Esophagus squamous epithelium (tissue), 5 donors: ENCODE data around the gene VIL1. TPM values are rescaled to one million over a fixed set of nuclear protein-coding genes. Genes with fewer than 3 reads are reported as not detected.

Experiments used
- DNase-seq: peaks from one replicate; lab custom pipeline; 2025; lab: John Stamatoyannopoulos, UW
- H3K27ac ChIP-seq, 4 donors: fragments of 200-600 bp; sonication (generic); one replicate each; pipeline ENCODE4 v1.5.1; 2016 to 2019; ENCODE audit warnings: mild to moderate bottlenecking in 1 of 4
- H3K27me3 ChIP-seq, 4 donors: fragments of 200-600 bp; sonication (generic); 1 replicate in 3 of 4; 2 replicates in 1 of 4; pipeline versions ENCODE4 v1.5.1 to v1.6.0; 2017 to 2021; ENCODE audit warnings: antibody characterized with exemption in 1 of 4
- H3K36me3 ChIP-seq, 3 donors: fragments of 200-600 bp; sonication (generic); one replicate each; pipeline ENCODE4 v1.5.1; 2016 to 2019
- H3K4me1 ChIP-seq, 3 donors: fragments of 200-600 bp; sonication (generic); one replicate each; pipeline ENCODE4 v1.5.1; 2017 to 2019
- H3K4me3 ChIP-seq, 4 donors: fragments of 200-600 bp; sonication (generic); 1 replicate in 3 of 4; 2 replicates in 1 of 4; pipeline ENCODE4 v1.5.1; 2016 to 2019; ENCODE audit warnings: mild to moderate bottlenecking in 2 of 4, moderate library complexity in 1 of 4
- H3K9me3 ChIP-seq, 3 donors: fragments of 200-600 bp; sonication (generic); one replicate each; pipeline ENCODE4 v1.5.1; 2016 to 2019
- CTCF ChIP-seq, 6 experiments: fragments of 450-650 bp in 4 of 6; fragments of 200-600 bp in 2 of 6; sonication (generic) in 2 of 6; IDR thresholded peaks; one replicate each; pipeline ENCODE4 v1.5.1; 2016 to 2019; ENCODE audit warnings: antibody characterized with exemption in 6 of 6, mild to moderate bottlenecking in 4 of 6, moderate library complexity in 4 of 6
- POLR2A ChIP-seq, 4 donors: fragments of 450-650 bp; IDR thresholded peaks; one replicate each; pipeline ENCODE4 v1.6.1; 2017; ENCODE audit warnings: antibody characterized with exemption in 4 of 4, mild to moderate bottlenecking in 4 of 4, moderate library complexity in 3 of 4
- WGBS, 2 donors: methylation state at CpG; one replicate each; pipeline ENCODE4 v1.1.5; 2018; 5-methylcytosine and 5-hydroxymethylcytosine counted together
- intact Hi-C: fragments of 100-400 bp; cut with DNase I; formaldehyde crosslinking; loops from one replicate; pipeline ENCODE4 v1.15.0; 2022
- total RNA-seq, 4 donors: library from RNA; depleted of rRNA; stranded (reverse); fragments of >200 nt; gene quantifications; one replicate each; pipeline ENCODE4 v1.1.0, GENCODE V29; 2016
- donor health status: DM: yes; HTN: yes; CAD: no.

VIL1 gene
- total RNA-seq, 4 donors from 2014 or later = not detected

GRCh38 chr2:218474527-218474926, 55.6 kb downstream of the VIL1 start:
- Histone ChIP-seq H3K36me3 (peaks cover 0 to 85% (median 0%) of the 10 kb centered on the region in 3 donors), H3K4me1 (peaks cover 0 to 4% (median 0%) of the 10 kb centered on the region in 3 donors), H3K27ac (peak overlapping the region in 1 of 4 donors; percentile 27), H3K9me3 (no peaks in the 10 kb centered on the region), H3K4me3 (no peak overlapping the region), H3K27me3 (no peaks in the 10 kb centered on the region)
- WGBS, 2 donors = 63 to 64% methylated on average over 3 of the region's 3 CpGs
- TF ChIP-seq POLR2A (IDR thresholded peaks at IDR 0.05) (no peak), CTCF (IDR thresholded peaks at IDR 0.05) (no peak)
- DNase-seq = no peak
- intact Hi-C loops = no loop called here

- DNase-seq = no peak
- H3K4me1 ChIP-seq = peaks cover 0 to 4% (median 0%) of the 10 kb centered on the region in 3 donors
- WGBS, 2 donors = 40 to 47% methylated on average over 3 of the region's 3 CpGs
- peak overlapping the region; percentile 15 to 77 (median 56) for H3K27ac ChIP-seq
- H3K36me3 ChIP-seq = peaks cover 0 to 95% (median 5%) of the 10 kb centered on the region in 3 donors
- H3K9me3 ChIP-seq = no peaks in the 10 kb centered on the region
- TF ChIP-seq POLR2A (IDR thresholded peaks at IDR 0.05) (no peak), CTCF (IDR thresholded peaks at IDR 0.05) (no peak)
- intact Hi-C loops = no loop called here
- H3K4me3 ChIP-seq = peak overlapping the region in 1 of 4 donors; percentile 5
- H3K27me3 ChIP-seq = no peaks in the 10 kb centered on the region
Observed at GRCh38 chr2:218476676-218477075, 57.8 kb downstream of the VIL1 start.

GRCh38 chr2:218477247-218477646, 58.3 kb downstream of the VIL1 start:
- TF ChIP-seq POLR2A (IDR thresholded peaks at IDR 0.05) (no peak), CTCF (IDR thresholded peaks at IDR 0.05) (no peak)
- peaks cover 0 to 95% (median 6%) of the 10 kb centered on the region in 3 donors for H3K36me3 ChIP-seq
- no peaks in the 10 kb centered on the region for H3K9me3 ChIP-seq

GRCh38 chr2:218478544-218478943, 59.6 kb downstream of the VIL1 start:
- no peak overlapping the region for H3K4me3 ChIP-seq
- TF ChIP-seq POLR2A (IDR thresholded peaks at IDR 0.05) (no peak), CTCF (IDR thresholded peaks at IDR 0.05) (no peak)
- intact Hi-C loops = no loop called here
- WGBS, 2 donors = 68 to 69% methylated on average over 2 of the region's 2 CpGs
- H3K9me3 ChIP-seq = no peaks in the 10 kb centered on the region
- peaks cover 0 to 94% (median 6%) of the 10 kb centered on the region in 3 donors for H3K36me3 ChIP-seq
- H3K27ac ChIP-seq = no peak overlapping the region
- no peak for DNase-seq
- H3K4me1 ChIP-seq = peaks cover 0 to 4% (median 0%) of the 10 kb centered on the region in 3 donors
- H3K27me3 ChIP-seq = no peaks in the 10 kb centered on the region

More at GRCh38 chr2:218477247-218477646, 58.3 kb downstream of the VIL1 start:
- Histone ChIP-seq H3K27me3 (no peaks in the 10 kb centered on the region), H3K4me1 (peaks cover 0 to 4% (median 0%) of the 10 kb centered on the region in 3 donors), H3K4me3 (no peak overlapping the region), H3K27ac (peak overlapping the region in 2 of 4 donors; percentile 45 to 59)
- DNase-seq = no peak
- intact Hi-C loops = no loop called here

- TF ChIP-seq POLR2A (IDR thresholded peaks at IDR 0.05) (no peak), CTCF (IDR thresholded peaks at IDR 0.05) (no peak)
- WGBS, 2 donors = 88 to 96% methylated on average over 2 of the region's 2 CpGs
- Histone ChIP-seq H3K36me3 (peaks cover 0 to 94% (median 6%) of the 10 kb centered on the region in 3 donors), H3K27me3 (no peaks in the 10 kb centered on the region), H3K27ac (no peak overlapping the region), H3K9me3 (no peaks in the 10 kb centered on the region), H3K4me1 (peaks cover 0 to 2% (median 0%) of the 10 kb centered on the region in 3 donors), H3K4me3 (no peak overlapping the region)
- intact Hi-C loops = no loop called here
- DNase-seq = no peak
Observed at GRCh38 chr2:218479595-218479994, 60.7 kb downstream of the VIL1 start.
